Stimulated activated CD8-positive, alpha-beta memory T cell treated with anti-CD3 and anti-CD28 coated beads, Interleukin-4, amount 100 ng/mL, for 48 hours (primary cell): Measurements from ENCODE around the gene GNG4.

Experiments used
- DNase-seq: peaks from one replicate; pipeline ENCODE4 v3.0.0-alpha.2; 2020

GNG4 gene

DNA sequence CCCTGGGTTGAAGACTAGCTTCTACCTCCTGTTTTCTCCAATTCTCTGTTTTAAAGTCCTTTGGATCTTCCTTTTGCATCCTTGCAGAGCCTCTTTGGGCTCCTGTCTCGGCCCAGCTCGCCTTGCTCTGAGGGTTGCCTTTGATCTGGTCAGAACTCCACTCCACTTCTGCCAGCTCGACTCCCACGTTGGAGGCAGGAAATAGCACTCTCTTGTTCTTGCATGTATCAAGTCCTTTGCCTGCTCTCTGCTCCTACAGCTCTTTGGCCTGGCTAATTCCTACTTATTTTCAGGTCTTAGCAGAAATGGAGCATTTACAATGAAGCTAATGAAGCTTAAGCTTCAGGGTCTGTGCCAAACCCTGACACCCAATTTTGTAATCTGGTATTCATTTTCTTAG is 124.3 kb downstream of the GNG4 start:
- no peak for DNase-seq

DNA sequence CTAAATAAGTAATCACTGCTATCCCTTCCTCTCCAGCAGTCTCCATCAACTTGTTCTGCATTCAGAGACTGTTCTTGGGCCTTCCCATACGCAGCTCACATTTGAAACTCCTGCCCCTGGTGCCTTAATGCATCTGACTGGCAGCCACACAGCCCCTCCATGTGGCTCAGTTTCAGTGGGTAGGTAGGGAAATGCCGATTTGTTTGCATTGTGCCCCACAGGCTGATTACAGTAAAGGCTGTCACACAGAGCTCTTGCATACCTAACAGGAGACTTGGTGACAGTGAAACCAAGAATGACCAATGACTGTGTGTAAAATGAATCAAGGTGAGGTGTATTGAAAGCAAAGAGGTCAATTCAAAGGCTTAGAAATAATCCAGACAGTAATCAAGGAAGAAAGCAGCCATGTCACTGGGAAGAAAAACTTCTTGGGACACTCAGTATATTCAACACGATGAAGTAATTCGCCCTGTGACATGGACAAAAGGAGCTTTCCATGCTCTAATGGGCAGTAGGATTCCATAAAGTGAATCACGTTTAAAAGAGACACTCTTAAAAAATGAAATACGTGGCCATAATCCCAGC is 132.6 kb downstream of the GNG4 start:
- DNase-seq = no peak

GRCh38 chr1:235515844-235516512 is 133.6 kb downstream of the GNG4 start:
- no peak for DNase-seq

DNA sequence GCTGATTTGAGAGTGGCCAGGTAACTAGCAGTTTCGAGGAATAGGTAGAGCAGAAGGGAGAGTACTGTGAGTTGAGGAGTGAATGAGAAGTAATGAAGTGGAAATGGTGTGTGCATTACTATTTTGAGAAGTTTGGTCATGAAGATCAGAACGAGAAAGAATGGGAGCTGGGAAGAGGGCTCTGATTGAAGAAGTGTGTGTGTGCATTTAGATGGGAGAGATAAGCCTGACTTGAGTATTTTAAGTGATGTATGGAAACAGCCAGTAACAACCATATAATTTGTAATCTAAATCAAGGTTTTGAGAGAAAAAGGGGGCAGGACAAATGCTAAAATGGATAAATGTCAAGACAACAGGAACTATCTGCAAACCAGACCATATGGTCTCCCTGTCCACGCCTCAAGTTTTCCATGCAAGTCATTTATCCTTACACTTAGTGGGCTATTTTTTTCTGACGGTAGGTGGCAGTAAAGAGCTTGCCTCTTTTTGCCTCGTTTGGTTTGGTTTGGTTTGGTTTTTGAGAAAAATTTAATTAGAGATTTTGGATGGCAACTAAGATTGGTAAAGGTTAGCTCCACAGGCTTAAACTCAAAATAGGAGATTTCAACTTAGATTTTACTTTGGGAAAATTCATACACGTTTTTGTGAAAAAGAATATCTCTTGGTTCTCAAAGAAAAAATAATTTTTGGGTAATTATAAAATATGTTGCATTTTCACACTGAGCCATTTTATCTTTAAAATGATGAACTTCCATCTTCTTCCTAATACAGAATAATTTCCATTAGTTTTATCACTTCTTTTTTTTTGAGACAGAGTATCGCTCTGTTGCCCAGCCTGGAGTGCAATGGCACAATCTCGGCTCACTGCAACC is 135.9 kb downstream of the GNG4 start:
- peak; percentile 44 for DNase-seq

- no peak for DNase-seq
Measured at GRCh38 chr1:235511470-235512240, 137.9 kb downstream of the GNG4 start.

DNA sequence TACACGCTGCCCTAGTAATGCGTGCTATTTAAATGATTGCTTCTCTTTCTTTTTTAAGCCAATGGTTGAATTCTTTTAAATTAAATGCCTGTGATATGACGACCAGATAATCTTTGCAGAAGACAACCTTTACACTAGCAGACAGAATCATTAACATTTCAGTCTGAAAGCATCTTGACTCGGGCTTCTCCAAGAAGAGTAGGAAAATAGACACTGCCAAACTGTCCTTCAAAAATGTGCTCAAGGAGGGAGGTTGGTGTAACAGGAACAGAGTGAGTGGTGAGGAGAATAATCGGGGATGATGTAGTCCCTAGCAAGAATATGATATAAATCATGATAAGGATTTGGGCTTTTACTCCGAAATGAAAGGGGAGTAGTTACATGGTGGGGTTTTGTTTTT is 138.8 kb downstream of the GNG4 start:
- DNase-seq = no peak

GRCh38 chr1:235507623-235508022 is 142.0 kb downstream of the GNG4 start:
- no peak for DNase-seq

DNA sequence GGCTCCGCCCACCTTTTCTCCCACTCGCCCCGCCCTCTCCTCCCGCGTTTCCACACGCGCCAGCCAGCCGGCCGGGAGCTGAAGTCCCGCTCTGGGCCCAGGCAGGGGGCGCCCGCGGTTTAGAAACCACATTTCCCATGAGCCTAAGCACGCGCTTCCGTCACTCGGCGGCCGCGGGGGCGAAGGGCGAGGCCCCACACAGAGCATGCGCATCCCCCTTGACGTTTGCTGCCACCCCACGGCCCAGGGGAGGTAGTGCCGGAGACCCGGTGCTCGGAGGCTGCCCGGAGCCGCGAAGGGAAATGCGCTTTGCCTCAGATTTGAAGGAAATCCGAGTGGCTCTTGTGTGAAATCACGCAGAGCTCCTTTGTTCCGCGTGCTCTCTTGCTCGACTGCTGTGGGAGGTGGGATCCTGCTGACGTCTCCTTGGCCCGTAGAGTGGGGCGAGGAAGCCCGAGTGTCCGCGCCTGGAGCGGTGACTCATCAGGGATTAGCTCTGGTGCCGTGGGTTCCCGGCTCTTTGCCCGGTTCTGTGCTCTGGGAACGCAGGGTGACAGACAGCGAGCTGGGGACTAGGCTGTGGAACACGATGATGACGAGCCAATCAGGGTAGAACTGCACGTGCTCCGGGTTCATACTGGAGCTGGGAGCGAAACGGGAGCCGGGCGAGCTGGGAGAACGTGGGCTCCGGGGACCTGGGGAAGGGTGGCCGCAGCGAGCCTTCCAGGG is 144.9 kb downstream of the GNG4 start:
- peak; percentile 99 for DNase-seq

DNA sequence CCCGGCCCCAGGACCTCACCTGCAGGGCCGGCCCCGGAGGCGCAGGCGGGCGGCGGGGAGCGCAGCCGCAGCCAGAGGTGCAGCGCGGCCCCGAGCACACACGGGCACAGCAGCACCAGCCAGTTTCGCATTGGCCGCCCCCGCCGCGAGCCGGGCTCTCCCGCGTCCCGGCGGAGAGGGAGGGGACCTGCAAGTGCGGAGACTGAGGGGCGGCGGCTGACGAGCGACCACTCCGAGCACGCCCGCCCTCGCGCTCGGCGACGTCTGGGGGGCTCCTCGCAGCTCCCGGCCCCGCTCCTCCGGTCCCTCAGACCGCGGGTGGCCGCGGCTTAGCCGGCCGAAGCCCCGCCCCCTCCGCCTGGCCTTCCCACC is 145.5 kb downstream of the GNG4 start, which contains the start of gene B3GALNT2:
Gene B3GALNT2 (minus strand): TSS at position 331 of the 372 bp plus-strand sequence. CDS start 200 bp downstream, at position 131.
- no peak for DNase-seq

GRCh38 chr1:235503403-235504121 is 146.0 kb downstream of the GNG4 start:
- peak; percentile 55 for DNase-seq

GRCh38 chr1:235502601-235503402 is 146.8 kb downstream of the GNG4 start:
- DNase-seq = no peak

GRCh38 chr1:235500971-235501540 is 148.5 kb downstream of the GNG4 start:
- DNase-seq = no peak
